GM19193 (cell line): Measurements from ENCODE around the gene CPM.

Source experiments
- POLR2A ChIP-seq: IDR thresholded peaks from 4 replicates; pipeline ENCODE4 v1.6.1; 2011; ENCODE audit not compliant: insufficient read depth, insufficient read length; ENCODE audit errors: extremely low read depth

CPM gene

DNA sequence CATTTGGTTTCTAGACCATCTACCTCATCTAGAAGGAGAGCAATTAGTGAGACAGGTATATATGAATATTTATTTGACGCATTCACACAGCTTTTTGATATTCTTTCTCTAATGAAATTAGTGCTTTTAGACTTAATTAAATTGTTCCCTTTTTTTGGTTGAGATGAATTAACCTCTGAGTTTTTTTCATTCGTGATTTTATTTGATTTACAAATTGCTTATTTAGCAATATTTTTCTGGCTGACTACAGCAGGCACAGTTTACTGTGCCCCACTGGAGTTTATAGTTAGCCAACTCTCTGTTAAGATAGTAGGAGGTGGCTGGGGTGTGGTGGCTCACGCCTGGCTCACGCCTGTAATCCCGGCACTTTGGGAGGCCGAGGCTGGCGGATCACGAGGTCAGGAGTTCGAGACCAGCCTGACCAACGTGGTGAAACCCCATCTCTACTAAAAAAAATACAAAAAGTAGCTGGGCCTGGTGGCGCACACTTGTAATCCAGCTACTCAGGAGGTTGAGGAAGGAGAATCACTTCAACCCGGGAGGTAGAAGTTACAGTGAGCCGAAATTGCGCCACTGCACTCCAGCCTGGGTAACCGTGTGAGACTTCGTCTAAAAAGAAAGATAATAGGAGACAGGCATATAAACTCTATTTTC is 108.2 kb downstream of the CPM start:
- TF ChIP-seq POLR2A = no peak

DNA sequence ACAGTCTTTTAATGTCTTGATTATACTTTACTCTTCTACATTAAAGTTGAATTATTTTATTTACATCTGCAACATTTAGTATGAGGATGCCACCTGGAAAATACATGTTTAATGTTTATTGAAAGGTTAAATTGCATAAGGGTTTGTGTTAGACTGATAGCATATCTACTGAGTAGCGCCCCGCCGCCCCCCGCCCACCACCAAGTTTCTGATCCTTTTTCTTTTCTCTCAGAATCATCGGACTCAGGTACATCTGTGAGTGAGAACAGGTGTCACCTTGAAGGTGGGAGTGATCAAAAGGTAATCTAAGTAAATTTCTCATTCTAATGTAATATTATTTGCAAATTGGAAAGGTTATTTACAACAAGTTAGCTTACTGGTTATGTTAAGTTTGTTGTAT is 108.8 kb downstream of the CPM start:
- peak; percentile 13 for TF ChIP-seq POLR2A

DNA sequence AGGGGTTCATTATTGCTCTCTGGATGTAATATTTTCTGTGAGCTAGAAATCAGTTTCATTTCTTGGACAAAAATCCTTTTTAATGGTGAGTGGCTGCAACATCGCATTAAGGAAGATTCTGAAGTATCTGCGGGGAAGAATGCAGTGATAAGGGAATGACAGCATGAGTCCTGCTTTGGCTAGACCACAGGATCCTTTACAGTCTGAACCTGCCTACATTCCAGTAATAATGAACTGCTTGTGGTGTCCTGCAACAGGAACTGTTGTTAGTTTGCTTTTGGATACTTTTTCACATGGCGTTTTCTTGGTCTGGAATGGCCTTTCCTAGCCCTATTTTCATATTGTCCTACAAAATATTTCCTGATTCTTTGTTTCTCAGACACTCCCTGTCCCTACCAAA is 109.3 kb downstream of the CPM start:
- no peak for TF ChIP-seq POLR2A

DNA sequence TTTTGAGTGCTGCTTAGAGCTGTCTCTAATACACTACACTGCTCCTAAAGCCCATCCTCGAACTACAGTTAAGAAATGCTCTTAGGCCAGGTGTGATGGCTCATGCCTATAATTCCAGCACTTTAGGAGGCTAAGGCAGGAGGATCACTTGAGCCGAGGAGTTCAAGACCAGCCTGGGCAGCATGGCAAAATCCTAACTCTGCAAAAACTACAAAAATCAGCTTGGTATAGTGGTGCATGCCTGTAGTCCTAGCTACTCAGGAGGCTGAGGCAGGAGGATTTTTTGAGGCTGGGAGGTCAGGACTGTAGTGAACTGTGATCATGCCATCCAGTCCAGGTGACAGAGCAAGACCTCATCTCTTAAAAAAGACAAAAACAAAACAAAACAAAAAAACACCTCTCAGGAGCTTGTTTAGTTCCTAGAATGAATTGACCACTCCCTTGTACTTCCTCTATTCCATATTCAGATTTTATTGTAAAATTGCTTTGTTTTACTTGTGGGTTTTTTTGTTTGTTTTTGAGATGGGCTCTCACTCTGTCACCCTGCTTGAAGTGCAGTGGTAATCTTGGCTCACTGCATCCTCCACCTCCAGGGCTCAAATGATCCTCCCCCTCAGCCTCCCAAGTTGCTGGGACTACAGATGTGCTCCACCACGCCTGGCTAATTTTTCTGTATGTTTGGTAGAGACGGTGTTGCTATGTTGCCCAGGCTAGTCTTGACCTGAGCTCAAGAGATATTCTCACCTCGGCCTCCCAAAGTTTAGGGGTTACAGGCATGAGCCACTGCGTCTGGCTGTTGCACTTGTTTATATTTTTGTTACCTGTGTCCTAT is 111.4 kb downstream of the CPM start:
- TF ChIP-seq POLR2A = peak; percentile 38

DNA sequence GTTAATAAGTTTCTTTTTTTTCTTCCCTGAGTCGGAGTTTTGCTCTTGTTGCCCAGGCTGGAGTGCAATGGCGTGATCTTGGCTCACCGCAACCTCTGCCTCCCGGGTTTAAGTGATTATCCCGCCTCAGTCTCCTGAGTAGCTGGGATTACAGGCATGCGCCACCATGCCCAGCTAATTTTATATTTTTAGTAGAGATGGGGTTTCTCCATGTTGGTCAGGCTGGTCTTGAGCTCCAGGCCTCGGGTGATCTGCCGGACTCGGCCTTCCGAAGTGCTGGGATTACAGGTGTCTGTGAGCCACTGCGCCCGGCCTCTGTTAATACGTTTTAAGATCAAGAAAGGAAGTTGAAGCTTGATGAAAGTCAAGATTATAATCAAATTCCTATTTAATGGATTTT is 113.5 kb downstream of the CPM start:
- peak; percentile 37 for TF ChIP-seq POLR2A

DNA sequence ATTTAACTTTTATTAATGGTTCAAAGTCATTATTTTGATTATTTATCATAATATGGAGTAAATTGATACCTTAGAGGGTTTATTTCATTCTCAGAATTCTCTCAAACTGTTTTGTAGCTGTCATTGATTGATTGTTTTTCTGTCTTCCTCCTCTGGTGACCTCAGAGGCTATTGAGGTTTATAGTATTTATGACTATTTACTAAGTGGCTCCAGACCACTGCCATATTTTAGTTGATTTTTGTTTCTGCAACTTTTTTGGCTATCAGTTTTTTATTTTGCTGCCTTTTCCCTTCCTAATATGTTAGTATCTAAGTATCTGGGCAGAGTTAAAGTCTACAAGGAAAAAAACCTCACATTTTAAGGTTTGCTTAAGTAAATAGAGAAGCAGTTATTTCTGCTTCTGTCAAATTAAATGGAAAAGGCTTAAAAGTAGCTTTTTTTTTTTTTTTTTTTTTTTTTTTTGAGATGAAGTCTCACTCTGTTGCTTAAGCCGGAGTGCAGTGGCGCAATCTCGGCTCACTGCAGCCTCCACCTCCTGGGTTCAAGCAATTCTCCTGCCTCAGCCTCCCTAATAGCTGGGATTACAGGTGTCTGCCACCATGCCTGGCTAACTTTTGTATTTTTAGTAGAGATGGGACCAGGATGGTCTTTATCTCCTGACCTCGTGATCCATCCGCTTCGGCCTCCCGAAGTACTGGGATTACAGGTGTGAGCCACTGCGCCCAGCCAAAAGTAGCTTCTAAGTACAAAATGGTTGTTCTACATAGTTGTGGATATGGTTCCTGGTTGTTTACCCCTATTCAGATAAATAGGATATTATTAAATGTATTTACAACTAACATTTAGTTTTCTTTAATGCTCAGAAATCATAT is 116.8 kb downstream of the CPM start:
- TF ChIP-seq POLR2A = no peak

DNA sequence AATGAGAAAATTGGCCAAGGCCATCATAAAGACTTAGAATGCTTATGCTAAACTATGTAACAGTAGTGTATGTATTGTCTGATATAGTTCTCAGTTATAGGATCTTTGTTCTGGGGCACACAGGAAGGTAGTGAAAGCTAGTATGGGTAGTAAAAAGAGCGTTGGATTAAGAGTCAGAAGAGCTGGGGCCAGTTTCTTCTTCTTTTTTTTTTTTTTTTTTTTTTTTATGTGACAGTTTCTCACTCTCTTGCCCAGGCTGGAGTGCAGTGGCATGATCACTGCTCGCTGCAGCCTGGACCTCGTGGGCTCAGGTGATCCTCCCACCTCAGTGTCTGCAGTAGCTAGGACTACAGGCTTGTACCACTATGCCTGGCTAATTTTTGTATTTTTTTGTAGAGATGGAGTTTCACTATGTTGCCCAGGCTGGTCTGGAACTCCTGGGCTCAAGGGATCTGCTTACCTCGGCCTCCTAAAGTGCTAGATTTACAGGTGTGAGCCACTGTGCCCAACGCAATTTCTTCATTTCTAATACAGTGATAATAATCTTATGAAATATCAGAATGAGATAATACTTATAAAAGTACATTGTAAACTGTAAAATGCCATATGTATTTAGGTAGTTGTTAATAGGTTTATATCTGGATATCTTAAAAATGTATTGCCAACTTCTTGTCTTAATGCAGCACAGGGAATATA is 117.6 kb downstream of the CPM start:
- TF ChIP-seq POLR2A = no peak

DNA sequence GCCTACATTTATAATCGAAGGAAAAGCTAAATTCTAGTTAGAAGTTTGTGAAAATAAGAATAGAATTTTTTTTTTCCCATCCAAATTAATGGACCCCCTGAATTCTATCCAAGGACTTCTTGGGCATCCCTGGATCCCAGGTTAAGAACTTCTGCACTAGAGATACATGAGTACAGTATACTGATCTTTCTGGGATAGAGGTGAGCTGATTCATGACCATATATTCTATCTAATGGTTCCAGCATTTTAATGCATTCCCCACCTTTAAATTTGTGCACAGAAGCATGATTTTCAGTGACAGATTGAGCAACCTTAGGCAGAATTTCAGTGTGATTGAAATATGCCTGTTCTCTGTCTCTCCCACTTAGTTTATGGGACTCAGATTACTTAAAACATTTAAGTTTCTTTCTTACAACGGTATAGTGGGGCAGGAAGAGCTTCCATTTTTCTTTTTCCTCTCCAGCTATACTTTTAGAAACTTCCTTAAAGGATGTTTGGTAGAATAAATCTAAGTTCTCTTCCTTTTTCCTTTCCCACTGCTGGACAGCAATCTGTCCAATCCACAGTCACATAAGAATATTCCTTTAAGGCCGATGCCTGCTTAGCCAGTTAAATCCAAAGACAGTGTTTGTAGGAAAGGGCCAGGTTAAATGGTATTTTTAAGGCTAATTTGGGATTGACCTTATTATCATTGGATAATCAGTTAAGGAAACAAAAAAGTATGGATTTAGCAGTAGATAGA is 118.3 kb downstream of the CPM start:
- TF ChIP-seq POLR2A = no peak

DNA sequence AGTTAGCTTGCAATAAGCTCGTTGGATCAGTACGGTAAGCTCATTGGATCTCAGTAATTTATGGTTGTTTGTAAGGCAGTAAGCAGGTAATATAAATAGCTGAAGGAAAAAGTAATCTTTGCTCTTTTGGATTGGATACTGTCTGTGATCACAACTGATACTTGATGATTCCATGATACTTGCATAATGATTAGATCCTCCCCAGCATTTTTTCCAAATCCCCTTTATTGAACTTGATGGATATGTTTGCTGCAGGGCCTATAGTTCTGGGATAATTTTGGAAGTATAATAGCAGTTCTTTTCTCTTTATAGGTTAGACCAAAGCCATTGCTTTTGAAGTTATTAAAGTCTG is 119.8 kb downstream of the CPM start:
- peak; percentile 27 for TF ChIP-seq POLR2A

DNA sequence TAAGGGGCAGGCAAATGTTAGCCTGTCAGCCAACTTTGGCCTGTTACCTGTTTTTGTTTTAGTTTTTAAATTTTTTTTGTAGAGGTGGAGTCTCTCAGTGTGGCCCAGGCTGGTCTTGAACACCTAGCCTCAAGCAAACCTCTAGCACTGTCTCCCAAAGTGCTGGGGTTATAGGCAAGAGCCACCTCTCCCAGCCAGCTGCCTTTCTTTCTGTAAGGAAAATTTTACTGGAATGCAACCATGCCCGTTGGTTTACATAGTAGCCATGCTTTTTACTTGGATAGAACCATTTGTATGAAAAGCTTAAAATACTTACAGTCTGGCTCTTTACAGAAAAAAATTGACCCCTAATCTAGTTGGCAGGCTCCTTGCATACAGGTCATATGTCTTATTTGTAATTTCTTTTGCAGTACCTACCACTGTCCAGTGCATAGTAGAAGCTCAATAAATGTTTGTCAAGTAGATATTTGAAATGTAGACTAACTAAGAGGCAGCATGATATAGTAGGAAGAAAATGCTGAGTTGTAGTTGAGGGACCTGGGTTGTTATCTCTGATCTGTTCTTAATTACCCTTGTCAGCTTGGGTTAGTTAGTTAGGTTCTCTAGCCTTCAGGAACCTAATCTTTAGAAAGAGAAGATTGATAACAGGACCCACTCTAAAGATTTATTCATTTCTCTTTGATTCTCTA is 120.3 kb downstream of the CPM start:
- no peak for TF ChIP-seq POLR2A

DNA sequence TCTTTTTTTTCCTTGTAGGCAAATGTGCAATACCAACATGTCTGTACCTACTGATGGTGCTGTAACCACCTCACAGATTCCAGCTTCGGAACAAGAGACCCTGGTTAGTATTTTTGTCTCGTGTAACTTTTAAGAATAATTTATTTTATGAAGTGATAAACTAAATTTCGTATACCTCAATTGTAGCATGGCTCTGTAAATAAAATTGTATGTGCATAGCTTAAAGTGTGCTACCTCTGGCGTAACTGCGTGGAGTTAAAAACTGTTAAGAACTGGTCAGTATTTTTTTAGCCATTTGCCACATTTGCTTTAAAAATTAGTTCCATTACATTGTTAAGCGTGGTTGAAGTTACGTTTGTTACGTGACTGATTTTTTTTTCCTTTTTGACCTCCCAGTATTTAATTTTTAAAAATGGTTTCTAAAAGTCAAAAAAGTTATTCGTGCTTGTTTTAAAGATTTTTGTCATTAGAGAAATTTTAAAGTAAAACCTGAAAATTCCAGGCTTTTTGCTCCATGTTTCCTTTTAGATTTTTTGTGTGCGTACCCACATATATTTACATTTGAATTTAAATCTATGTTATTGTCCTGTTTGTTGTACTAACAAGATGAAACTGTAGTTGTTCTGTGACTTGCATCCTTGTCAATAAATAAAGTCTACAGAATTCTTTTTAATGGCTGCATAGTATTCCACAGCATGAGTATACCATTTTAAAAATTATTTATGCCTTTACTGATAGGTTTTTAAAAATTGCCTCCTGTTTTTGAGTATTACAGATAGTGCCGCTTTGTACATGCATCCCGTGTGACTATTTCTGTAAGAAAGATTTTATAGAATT is 123.6 kb downstream of the CPM start:
- no peak for TF ChIP-seq POLR2A

DNA sequence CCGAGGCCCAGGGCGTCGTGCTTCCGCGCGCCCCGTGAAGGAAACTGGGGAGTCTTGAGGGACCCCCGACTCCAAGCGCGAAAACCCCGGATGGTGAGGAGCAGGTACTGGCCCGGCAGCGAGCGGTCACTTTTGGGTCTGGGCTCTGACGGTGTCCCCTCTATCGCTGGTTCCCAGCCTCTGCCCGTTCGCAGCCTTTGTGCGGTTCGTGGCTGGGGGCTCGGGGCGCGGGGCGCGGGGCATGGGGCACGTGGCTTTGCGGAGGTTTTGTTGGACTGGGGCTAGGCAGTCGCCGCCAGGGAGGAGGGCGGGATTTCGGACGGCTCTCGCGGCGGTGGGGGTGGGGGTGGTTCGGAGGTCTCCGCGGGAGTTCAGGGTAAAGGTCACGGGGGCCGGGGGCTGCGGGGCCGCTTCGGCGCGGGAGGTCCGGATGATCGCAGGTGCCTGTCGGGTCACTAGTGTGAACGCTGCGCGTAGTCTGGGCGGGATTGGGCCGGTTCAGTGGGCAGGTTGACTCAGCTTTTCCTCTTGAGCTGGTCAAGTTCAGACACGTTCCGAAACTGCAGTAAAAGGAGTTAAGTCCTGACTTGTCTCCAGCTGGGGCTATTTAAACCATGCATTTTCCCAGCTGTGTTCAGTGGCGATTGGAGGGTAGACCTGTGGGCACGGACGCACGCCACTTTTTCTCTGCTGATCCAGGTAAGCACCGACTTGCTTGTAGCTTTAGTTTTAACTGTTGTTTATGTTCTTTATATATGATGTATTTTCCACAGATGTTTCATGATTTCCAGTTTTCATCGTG is 124.4 kb downstream of the CPM start:
- TF ChIP-seq POLR2A = peak; percentile 98

DNA sequence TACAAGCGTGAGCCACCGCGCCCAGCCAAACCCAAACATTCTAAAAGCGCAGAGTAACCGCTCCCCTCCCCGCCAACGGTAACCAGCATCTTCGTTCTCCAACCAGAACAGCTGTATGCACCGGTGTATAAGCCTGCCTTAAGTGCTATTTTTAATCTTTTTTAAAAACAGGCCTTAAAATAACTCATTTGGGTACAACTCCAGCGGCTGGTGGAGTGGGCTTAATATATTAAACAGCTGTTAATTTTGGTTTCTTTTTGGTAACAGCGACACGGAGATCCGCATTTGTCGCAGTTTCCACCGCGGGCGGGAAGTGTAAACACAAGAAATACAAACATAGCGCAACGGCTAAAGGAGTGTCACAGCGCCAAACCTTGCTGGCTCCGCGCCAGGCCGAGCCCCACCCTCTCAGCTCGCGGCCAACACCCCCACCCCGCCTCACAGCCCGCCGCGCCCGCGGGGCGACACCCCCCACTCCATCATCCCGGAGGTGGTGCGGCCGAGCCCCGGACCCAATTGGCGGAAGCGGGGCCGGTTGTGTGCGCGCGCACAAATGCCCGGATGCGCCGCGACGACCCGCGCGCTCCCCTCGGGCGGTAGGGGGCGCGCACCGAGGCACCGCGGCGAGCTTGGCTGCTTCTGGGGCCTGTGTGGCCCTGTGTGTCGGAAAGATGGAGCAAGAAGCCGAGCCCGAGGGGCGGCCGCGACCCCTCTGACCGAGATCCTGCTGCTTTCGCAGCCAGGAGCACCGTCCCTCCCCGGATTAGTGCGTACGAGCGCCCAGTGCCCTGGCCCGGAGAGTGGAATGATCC is 125.2 kb downstream of the CPM start, which contains the start of gene MDM2:
TSS of gene MDM2 (plus strand) at position 602 of the 812 bp plus-strand sequence. CDS start 301 bp downstream, outside the sequence.
- TF ChIP-seq POLR2A = peak; percentile 96
